Anterior cingulate cortex (tissue), 58 donors: Measurements from ENCODE around the gene SLC12A3.
"Not testable (repeated sequence)": the region's sequence is repeated elsewhere in the genome, so short reads cannot be mapped to it uniquely, and the experiment has no call there.

Source experiments
- DNase-seq, 58 donors: peaks; one replicate each; lab custom pipeline; 2025; lab: John Stamatoyannopoulos, UW

Gene SLC12A3

DNA sequence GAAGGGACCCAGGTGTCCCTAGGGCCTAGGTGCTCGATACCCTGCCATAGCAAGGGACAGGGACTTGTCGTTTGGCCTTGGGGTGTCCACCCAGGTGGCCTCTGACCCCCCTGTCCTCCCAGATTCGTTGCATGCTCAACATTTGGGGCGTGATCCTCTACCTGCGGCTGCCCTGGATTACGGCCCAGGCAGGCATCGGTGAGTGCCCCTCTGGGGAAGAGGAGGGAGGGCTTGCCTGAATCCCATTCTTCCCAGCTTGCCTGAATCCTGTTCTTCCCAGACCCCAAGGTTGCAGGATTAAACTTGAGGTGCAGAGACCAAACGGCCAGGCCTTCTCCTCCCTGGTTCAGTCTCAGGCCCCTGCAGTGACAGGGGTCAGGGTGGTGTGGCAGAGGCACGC lies 3.2 kb downstream of the SLC12A3 start:
- no peak for DNase-seq

DNA sequence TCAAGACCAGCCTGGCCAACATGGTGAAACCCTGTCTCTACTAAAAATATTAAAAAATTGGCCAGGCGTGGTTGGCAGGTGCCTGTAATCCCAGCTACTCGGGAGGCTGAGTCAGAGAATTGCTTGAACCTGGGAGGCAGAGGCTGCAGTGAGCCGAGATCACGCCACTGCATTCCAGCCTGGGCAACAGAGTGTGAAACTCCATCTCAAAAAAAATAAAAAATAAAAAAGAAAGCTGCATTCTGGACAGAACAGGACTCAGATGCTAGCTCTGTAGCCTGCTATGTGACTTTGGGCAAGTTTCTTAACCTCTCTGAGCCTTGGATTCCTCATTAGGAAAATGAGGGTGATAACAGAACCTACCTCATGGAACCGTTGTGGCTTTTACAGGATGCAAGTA lies 3.8 kb downstream of the SLC12A3 start:
- not testable (repeated sequence) for DNase-seq

DNA sequence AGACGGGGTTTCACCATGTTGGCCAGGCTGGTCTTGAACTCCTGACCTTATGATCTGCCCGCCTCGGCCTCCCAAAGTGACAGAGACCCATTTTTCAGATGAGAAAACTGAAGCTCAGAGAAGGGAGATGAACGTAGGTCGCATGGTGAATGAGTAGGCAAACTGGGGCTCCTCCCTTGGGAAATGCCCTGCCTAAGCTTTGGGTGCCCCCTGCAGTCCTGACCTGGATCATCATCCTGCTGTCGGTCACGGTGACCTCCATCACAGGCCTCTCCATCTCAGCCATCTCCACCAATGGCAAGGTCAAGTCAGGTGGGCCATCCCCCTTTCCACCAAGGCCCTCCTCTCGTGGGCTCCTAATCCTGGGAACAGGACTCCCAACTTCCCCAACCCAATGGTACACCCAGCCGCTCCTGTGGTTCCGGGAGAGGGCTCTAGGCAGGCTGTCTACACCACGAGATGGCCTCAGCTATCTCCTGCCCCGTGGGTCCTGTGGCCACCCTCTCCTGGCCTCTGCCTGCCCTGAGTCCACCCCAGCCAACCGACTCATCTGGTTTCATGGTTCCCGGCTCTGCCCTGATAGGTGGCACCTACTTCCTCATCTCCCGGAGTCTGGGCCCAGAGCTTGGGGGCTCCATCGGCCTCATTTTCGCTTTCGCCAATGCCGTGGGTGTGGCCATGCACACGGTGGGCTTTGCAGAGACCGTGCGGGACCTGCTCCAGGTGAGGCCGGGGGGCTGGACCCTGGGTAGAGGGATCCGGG lies 4.7 kb downstream of the SLC12A3 start:
- no peak for DNase-seq

DNA sequence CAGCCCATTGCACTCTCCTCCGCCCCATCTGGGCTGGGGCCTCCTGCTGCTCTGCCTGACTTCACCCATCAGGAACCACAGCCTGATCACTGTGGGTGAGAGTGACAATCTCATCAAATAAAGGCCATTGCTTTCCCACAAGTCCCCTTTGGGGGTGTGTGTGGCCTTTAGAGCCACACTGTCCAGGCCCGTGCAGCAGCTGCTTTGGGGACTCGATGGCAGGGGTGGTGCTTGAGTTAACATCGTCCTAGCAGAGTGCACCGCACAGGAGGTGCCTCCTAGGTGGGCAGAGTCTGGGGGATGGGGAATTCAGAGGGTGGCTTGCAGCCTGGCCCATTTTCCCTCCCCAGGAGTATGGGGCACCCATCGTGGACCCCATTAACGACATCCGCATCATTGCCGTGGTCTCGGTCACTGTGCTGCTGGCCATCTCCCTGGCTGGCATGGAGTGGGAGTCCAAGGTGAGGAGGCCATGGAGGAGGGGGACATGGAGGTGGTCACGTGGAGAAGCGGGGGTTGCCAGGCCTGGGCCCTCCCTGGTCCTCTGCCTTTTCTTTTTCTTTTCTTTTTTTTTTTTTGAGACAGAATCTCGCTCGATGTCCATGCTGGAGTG lies 5.4 kb downstream of the SLC12A3 start:
- DNase-seq = no peak

DNA sequence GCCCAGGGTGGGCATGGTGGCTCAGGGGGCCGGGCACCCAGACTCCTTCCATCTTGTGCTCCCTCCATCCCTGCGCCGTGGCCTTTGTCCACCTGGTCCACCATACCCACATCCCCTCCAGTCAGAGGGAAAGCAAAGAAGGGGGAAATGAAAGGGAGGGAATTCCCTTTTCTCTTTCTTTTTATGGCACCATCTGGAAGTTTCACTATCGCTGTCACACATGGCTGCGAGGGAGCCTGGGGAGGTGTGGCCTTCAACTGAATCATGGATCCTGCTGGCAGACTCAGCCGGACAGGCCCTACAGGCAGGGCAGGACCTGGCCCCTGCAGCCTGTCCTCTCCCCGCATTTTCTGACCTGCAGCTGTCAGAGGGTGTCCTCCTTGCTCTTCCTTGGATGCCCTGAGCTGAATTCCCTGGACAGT lies 6.2 kb downstream of the SLC12A3 start:
- no peak for DNase-seq

DNA sequence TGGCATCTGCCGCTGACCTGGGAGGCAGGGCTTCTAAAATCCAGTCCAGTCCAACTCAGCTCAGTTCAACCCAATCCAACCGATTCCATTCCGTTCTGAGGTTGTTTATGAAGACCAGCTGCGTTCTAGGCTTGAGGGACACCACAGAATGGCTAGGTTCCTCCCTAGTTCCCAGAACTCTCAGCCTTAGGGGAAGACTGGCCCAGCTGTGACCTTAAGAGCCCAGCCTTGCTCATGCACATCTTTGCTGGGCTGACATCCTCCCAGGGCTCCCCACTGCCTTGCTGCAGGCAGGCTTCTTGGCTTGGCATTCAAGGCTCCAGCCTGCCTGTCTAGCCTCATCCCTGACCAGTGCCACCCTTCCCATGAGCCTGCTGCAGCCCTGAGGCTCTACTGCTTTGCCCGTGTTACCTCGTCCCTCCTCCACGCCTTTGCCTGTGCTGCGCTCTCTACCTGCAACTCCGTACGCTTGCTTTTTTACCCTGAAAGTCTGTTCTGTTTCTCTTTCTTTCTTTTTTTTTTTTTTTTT lies 7.9 kb downstream of the SLC12A3 start:
- no peak for DNase-seq

DNA sequence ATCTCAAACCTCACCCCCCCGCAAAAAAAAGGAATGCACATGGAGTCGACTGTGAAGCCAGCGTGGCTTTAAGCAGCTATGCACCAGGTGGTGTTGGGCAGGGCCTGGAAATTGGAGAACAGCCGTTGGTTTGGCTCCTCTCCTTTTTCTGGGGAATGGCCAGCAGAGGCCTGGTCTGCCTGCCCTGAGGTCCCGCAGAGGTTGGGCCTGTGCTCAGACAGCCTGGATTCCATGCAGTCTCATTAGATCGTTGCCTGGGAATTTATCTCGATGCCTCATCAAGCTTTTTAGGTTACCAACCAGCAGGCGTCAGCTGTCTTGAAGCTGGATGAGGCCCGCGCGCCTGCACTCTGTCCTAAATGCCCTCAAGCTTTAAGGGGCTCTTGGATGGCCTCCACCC lies 9.8 kb downstream of the SLC12A3 start:
- no peak for DNase-seq

DNA sequence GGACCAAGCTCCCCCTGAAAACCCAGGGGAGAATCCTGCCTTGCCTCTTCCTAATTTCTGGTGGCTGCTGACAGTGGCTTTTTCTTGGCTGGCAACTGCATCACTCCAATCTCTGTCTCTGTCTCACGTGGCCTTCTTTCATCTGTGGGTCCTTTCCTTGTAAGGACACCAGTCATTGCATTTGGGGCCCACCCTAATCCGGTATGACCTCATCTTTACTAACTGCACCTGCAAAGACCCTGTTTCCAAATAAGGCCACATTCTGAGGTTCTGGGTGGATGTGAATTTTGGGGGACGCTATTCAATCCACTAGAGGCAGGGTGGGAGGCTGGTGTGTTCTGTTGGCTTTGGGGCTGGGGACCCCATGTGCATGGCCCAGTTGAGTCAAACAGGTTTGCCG lies 11.0 kb downstream of the SLC12A3 start:
- DNase-seq = no peak

DNA sequence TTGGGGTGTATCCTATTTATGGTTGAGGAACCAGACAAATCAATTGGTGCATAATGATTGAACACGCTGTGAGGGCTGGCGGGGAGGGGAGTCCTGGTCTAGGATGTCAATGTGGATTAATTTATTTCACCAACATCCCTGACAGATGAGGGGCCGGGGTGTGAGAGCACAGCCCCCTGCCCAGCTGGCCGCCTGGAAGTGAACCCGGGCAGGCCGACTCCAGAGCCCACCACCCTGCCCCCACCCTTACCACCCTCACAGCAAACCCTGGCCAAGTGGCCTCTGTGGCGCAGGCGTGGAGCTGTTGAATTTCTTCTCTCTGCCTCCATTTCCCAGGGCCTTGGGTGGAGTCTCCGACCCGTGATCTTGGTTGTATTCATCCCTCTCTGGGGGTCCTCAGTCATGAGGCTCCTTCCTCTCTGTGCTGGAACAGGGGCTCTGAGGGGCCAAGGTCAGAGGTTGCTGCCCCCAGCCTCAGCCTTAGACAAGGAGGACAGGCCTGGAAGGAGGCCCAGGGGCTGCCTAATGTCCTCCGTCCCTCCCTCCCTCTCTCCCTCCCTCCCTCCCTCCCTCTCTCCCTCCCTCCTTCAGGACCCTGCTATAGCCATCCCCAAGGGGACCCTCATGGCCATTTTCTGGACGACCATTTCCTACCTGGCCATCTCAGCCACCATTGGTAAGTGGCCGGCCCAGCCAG lies 12.6 kb downstream of the SLC12A3 start:
- DNase-seq = no peak

DNA sequence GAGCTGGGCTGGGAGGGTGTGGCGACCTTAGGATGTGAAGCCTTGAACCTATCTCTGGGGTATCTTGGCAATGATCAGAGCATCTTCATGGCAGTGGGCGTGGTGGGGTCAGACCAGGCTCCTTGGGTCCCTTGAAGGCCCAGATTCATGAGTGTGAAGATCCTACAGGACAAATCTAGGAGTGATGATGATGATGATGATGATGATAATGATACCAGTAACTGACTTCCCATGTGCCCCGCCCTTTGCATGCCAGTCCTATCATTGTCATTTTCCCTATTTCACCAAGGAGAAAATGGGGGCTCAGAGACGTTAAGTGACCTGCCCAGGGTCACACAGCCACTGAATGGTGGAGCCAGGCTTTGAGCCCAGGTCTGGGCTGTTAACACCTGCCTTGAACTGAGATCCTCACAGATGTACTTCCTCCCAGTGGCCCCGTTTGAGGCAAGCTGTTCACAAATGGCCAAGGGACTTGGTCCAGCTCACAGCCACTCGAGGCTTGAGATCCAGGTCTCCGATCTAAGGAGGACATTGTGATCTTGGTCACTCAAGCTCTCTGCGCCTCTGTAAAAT lies 13.4 kb downstream of the SLC12A3 start:
- no peak for DNase-seq

DNA sequence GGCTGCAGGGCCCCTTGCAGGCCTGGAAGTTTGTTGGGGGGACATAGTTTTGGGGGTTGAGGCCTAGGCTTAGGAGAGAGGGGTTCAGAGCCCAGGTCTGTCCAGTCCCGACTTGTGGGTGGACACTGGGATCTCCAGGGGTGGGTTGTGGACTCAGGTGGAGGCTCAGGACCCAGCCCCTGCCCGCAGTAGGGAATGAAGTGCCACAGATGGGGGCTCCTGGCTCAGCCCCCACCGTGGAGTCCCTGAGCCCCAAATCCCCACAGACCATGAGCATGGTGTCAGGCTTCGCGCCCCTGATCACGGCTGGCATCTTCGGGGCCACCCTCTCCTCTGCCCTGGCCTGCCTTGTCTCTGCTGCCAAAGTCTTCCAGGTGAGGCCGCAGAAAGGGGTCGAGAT lies 14.3 kb downstream of the SLC12A3 start:
- DNase-seq = no peak

DNA sequence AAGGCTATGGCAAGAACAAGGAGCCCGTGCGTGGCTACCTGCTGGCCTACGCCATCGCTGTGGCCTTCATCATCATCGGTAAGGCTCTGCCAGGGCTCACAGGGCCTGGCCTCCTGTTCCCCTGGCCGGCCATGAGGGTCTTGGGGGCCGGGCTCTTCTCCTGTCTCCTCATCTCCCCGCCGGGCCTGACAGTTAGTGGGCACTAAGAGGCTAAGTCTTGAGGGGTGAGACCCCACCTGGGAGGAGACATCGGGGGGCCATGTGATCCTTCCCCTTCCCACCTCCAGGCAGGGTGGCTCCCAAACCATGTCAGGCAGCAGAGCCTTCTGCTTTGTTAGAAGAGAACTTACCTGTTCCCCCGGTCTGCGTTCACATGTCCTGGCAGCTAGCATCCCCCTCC lies 15.2 kb downstream of the SLC12A3 start:
- no peak for DNase-seq

DNA sequence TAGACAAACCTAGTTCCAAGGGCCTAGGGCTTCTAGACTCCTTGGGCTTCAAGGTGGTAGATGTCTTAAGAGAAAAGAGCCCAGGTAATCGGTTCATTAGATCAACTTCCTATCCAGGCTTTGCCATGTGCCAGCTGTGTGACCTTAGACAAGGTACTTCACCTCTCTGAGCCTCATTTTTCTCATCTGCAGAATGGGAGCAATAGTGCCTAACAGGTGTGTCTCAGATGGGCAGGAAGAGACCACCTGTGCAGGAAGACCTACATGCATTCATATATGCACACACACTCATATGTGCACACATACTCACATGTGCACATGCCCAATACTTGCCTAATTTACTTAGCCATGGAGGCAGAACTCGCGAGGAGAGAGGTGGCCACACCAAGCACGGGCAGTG lies 15.7 kb downstream of the SLC12A3 start:
- DNase-seq = no peak

DNA sequence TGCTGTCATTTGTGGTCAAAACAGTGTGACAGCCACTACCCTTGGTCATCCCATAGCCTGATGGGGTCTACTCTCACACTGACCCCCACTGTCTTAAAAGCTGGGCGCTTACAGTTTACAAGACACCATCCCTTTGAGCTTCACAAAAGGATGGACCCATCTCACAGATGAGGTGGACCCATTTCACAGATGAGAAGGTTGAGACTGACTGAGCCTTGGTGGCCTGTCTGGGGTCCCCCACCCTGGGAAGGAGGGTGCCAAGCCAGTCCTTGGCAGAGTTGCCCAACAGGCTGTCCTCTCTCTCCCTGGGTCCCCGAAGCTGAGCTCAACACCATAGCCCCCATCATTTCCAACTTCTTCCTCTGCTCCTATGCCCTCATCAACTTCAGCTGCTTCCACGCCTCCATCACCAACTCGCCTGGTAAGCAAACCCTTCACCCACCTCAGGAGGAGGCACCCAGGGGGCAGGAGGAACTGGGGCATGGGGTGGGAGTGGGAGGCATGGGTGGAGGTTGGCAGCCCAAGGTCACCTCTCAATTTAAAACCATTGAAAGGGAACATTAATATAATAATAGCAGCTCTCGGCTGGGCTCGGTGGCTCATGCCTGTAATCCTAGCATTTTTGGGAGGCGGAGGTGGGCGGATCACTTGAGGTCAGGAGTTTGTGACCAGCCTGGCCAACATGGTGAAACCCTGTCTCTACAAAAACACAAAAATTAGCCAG lies 17.2 kb downstream of the SLC12A3 start:
- DNase-seq = no peak

DNA sequence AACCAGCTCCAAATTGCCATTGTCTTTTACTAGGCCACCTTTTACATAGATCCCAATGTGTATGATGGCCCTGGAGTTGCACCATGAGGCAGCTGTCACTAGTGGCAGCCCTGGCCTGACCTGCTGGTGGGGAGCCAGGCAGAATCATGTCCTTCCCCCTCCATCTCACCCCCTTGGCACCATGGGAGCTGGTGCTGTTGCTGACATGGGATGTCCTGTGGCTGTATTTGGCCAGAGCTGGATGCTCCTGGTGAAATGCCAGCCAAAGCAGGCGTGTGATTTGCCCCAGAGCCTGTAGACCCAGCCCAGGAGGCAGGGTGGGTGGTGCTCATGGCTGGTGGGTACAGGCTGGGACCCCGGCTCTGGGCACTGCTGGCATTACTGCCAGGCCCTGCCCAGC lies 18.6 kb downstream of the SLC12A3 start:
- no peak for DNase-seq

DNA sequence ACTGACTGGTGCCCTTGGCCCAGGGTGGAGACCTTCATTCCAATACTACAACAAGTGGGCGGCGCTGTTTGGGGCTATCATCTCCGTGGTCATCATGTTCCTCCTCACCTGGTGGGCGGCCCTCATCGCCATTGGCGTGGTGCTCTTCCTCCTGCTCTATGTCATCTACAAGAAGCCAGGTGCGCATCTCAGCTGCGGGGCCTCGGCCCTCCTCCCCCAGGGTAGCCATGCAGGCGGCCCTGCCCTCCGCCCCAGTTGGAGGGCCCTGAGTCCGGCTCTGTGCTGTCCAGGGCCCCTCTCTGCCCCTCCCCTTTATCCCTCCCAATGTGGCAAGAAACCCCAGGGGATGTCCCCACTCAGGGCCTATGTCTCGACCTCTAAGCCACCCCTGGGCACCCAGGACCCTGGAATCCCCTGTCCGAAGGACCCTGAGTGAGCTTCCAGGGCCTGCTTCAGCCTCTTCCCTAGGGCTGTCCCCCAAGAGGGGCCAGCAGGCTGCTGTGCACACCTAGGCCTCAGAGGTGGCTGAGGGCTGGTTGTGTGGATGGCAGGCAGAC lies 19.1 kb downstream of the SLC12A3 start:
- no peak for DNase-seq

DNA sequence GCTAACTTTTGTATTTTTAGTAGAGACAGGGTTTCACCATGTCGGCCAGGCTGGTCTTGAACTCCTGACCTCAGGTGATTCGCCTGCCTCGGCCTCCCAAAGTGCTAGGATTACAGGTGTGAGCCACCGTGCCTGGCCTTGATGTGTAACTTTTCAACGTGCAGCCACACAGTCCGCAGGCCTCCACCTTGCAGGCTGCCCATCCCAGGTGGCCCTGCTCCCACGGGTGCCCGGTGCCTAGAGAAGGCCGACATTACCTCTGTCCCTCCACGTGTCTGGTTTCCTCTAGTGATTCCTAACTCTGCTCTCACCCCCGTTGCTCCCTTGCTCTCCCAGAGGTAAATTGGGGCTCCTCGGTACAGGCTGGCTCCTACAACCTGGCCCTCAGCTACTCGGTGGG lies 19.9 kb downstream of the SLC12A3 start:
- DNase-seq = not testable (repeated sequence)

DNA sequence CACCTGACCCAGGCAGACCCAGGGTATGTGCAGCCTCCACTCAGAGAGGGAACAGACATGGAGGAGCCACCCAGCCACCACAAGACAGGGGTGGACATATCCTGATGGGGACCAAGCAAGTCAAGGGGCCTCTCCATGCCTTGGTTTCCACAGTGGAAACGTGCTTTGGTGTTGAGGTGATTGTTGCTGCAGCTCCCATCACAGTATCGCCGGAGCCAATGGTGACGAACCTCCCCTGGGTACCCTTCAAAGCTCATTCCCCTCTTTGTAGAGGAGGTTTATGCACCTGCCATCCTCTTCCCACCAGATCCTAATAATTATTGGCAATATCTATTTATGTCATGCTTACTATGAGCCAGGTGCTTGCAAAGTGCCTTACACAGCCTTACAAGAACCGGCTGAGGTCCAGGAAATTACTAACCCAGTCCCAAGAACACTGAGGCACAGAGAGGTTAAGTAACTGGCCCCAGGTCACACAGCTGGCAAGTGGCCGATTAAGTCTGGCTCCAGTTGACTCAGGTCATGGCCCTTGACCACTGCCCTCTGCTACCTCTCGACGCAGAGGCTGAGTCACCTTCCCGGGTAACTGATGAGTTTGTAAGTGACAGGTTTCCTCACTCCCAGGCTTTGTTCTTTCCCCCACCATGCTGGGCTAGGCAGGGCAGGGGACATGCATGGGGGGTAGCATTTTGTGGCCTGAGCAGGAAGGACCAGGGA lies 20.6 kb downstream of the SLC12A3 start:
- no peak for DNase-seq

DNA sequence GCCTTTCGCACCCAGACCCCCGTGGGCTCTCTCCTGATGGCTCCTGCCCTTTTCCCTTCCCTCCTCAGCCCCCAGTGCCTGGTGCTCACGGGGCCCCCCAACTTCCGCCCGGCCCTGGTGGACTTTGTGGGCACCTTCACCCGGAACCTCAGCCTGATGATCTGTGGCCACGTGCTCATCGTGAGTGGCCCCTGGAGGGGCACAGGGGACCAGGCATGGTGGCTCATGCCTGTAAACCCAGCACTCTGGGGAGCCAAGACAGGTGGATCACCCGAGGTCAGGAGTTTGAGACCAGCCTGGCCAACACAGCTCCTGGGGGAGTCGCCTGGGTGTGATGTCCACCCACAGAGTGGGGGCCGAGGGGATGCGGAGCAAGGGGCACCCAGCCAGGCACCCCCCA lies 21.3 kb downstream of the SLC12A3 start:
- no peak for DNase-seq

DNA sequence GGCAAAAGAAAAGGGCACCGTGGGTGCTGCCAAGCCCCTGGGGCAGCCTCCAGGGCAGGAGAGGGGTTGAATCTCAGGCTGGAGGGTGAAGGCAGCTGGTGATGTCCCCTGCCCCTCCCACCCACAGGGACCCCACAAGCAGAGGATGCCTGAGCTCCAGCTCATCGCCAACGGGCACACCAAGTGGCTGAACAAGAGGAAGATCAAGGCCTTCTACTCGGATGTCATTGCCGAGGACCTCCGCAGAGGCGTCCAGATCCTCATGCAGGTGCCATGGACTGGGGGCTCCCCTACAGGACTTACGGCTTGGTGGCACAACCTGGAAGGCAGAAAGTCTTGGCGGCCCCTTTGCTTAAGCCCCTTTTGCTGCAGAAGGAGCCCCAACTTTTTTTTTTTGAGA lies 21.8 kb downstream of the SLC12A3 start:
- DNase-seq = no peak
